ENCODE data around the gene ESX1. TPM values are rescaled to one million over a fixed set of nuclear protein-coding genes. Genes with fewer than 3 reads are reported as not detected.

Gene ESX1
- total and polyA plus RNA-seq, 2 of the 8 experiments (the other 6 are each of a cell fraction or from before 2014, with no cell fraction given): not detected

- no peak for TF ChIP-seq JUND (IDR thresholded peaks at IDR 0.05; ENCODE audit: low read length)
- Histone ChIP-seq H3K9me3 (ENCODE audit: insufficient read depth in 2 of 2, low read depth in 1 of 2, low read length in 1 of 2) (no peaks in the 10 kb centered on the region), H3K36me3 (ENCODE audit: control insufficient read depth in 2 of 4, insufficient read depth in 4 of 4, low read length in 3 of 4) (no peaks in the 10 kb centered on the region), H2AK5ac (ENCODE audit: low read depth, low read length) (no peak overlapping the region), H3K9ac (replicated peaks in 1 of 4; ENCODE audit: extremely low read depth in 1 of 4, low read depth in 3 of 4, low read length in 3 of 4) (no peak overlapping the region), H2BK12ac (ENCODE audit: low read depth, low read length) (no peak overlapping the region), H3K4ac (replicated peaks; ENCODE audit: insufficient read length, low read depth, low read length) (no peak overlapping the region), H3K56ac (replicated peaks; ENCODE audit: insufficient read length, low read depth, low read length) (no peak overlapping the region), H3K79me1 (ENCODE audit: low read depth, low read length) (no peaks in the 10 kb centered on the region), H2BK15ac (ENCODE audit: low read length) (no peak overlapping the region), H4K8ac (ENCODE audit: extremely low read depth, insufficient read depth, low read length) (no peak overlapping the region), H3K4me2 (ENCODE audit: insufficient read depth in 1 of 2, low read depth in 2 of 2, low read length in 2 of 2) (no peak overlapping the region), H3K4me1 (replicated peaks in 1 of 4; ENCODE audit: control insufficient read depth in 3 of 4, insufficient read depth in 4 of 4, low read length in 3 of 4) (no peaks in the 10 kb centered on the region), H3K23ac (ENCODE audit: insufficient read length) (no peak overlapping the region), H3K27ac (ENCODE audit: low read depth, low read length) (no peak overlapping the region), H2BK20ac (ENCODE audit: low read length) (no peak overlapping the region), H4K20me1 (replicated peaks in 1 of 2; ENCODE audit: control insufficient read depth in 1 of 2, insufficient read depth in 2 of 2, low read length in 2 of 2) (no peaks in the 10 kb centered on the region), H3K14ac (ENCODE audit: insufficient read length) (no peak overlapping the region), H3K18ac (ENCODE audit: extremely low read depth, low read length) (no peak overlapping the region), H3K27me3 (replicated peaks in 1 of 4; ENCODE audit: control insufficient read depth in 3 of 4, extremely low read depth in 1 of 4, insufficient read depth in 3 of 4, low read length in 3 of 4) (no peaks in the 10 kb centered on the region), H2AFZ (ENCODE audit: low read length) (no peak overlapping the region), H3K23me2 (ENCODE audit: low read depth, low read length) (no peaks in the 10 kb centered on the region), H4K91ac (replicated peaks; ENCODE audit: insufficient read length, low read length) (no peak overlapping the region), H4K5ac (ENCODE audit: insufficient read length, low read depth, low read length) (no peak overlapping the region), H3K4me3 (ENCODE audit: extremely low read depth in 1 of 4, insufficient read depth in 2 of 4, low read depth in 3 of 4, low read length in 4 of 4) (no peak overlapping the region), H2BK5ac (ENCODE audit: low read depth, low read length) (no peak overlapping the region), H3K79me2 (ENCODE audit: control insufficient read depth in 1 of 2, insufficient read depth in 2 of 2, low read length in 2 of 2) (no peaks in the 10 kb centered on the region), H2BK120ac (replicated peaks; ENCODE audit: low read depth, low read length) (no peak overlapping the region)
- FAIRE-seq (no peak), DNase-seq (ENCODE audit: low read depth in 1 of 2, low spot score in 2 of 2) (no peak)
- POLR2A ChIA-PET (ENCODE audit: partially characterized antibody): no interaction called here
- WGBS, 2 experiments (ENCODE audit: extremely low coverage in 1 of 2, insufficient coverage in 1 of 2, insufficient read length in 1 of 2, insufficient replicate concordance in 2 of 2, low coverage in 1 of 2, low lambda C conversion rate in 2 of 2, missing lambda C conversion rate in 1 of 2): 92% methylated on average over 5 of the region's 5 CpGs; no CpG with 5 or more reads in 1 of the 2 experiments
- CTCF ChIA-PET (ENCODE audit: partially characterized antibody): interaction anchor here (0.7 to 1.5 kb wide), 2 partner anchors 10 to 47 kb away, joined by 5 to 10 read pairs; no protein-coding TSS in a partner anchor
Observed at GRCh38 chrX:104205548-104205947, 49.2 kb downstream of the ESX1 start.

Other genes with a start within 250 kb of the ESX1 start
- not detected in 2 replicates for gene H2BW1, start 241.2 kb downstream of the ESX1 start, total RNA-seq (2021; fragmentation: NEBNext Ultra II Directional; extraction: Animal tissue kit (Norgen Biotek cat#: 25700))
- not detected in 2 replicates for gene H2BW1, start 241.2 kb downstream of the ESX1 start, polyA plus RNA-seq (2011; rRNA removed)
- not detected in 2 replicates for gene H2BW2, start 215.0 kb downstream of the ESX1 start, total RNA-seq (2021; fragmentation: NEBNext Ultra II Directional; extraction: Animal tissue kit (Norgen Biotek cat#: 25700))
- 0.03 and 0.44 TPM in 2 replicates for gene H2BW2, start 215.0 kb downstream of the ESX1 start, polyA plus RNA-seq (2011; rRNA removed)
- 2.6 and 2.9 TPM in 2 replicates for gene TMSB15C, start 178.7 kb downstream of the ESX1 start, total RNA-seq (2021; fragmentation: NEBNext Ultra II Directional; extraction: Animal tissue kit (Norgen Biotek cat#: 25700))
- 0.94 and 1.5 TPM in 2 replicates for gene TMSB15C, start 178.7 kb downstream of the ESX1 start, polyA plus RNA-seq (2011; rRNA removed)
- gene ZCCHC18, start 142.4 kb downstream of the ESX1 start, total RNA-seq (2021; fragmentation: NEBNext Ultra II Directional; extraction: Animal tissue kit (Norgen Biotek cat#: 25700)): 2.6 and 3.7 TPM in 2 replicates
- gene ZCCHC18, start 142.4 kb downstream of the ESX1 start, polyA plus RNA-seq (2011; rRNA removed): 4.1 and 8.8 TPM in 2 replicates
- gene SLC25A53, start 97.9 kb downstream of the ESX1 start, total RNA-seq (2021; fragmentation: NEBNext Ultra II Directional; extraction: Animal tissue kit (Norgen Biotek cat#: 25700)): 3.2 and 4.2 TPM in 2 replicates
- 2.2 and 2.4 TPM in 2 replicates for gene SLC25A53, start 97.9 kb downstream of the ESX1 start, polyA plus RNA-seq (2011; rRNA removed)
- gene FAM199X, start 88.5 kb downstream of the ESX1 start, total RNA-seq (2021; fragmentation: NEBNext Ultra II Directional; extraction: Animal tissue kit (Norgen Biotek cat#: 25700)): 14.4 and 14.9 TPM in 2 replicates
- gene FAM199X, start 88.5 kb downstream of the ESX1 start, polyA plus RNA-seq (2011; rRNA removed): 1.9 and 3.1 TPM in 2 replicates

Measured in H1 (cell line).